Colonic mucosa (tissue), 4 donors: ENCODE measurements around the gene TMCC2. TPM values are rescaled to one million over a fixed set of nuclear protein-coding genes. Genes with fewer than 3 reads are reported as not detected.

Source experiments
- DNase-seq: peaks from one replicate; pipeline ENCODE4 v3.0.0-alpha.2; 2020
- H3K27ac ChIP-seq: fragments of 200-600 bp; one replicate; pipeline ENCODE4 v1.8.0; 2021
- H3K27me3 ChIP-seq: fragments of 200-600 bp; one replicate; pipeline ENCODE4 v1.8.0; 2021
- H3K36me3 ChIP-seq: fragments of 200-600 bp; one replicate; pipeline ENCODE4 v1.8.0; 2021
- H3K4me1 ChIP-seq: fragments of 200-600 bp; one replicate; pipeline ENCODE4 v1.8.0; 2021; ENCODE audit warnings: mild to moderate bottlenecking
- H3K4me3 ChIP-seq: fragments of 200-600 bp; one replicate; pipeline ENCODE4 v1.8.0; 2021
- H3K9ac ChIP-seq, 2 donors: one replicate each; pipeline ENCODE4 v1.7.0; 2013; ENCODE audit warnings: control low read depth in 2 of 2, low read depth in 2 of 2, low read length in 2 of 2
- H3K9me3 ChIP-seq: fragments of 200-600 bp; one replicate; pipeline ENCODE4 v1.8.0; 2021
- CTCF ChIP-seq: fragments of 200-600 bp; IDR thresholded peaks from one replicate; pipeline ENCODE4 v1.8.0; 2022; ENCODE audit warnings: antibody characterized with exemption, mild to moderate bottlenecking
- intact Hi-C: fragments of 100-400 bp; cut with DNase I; formaldehyde crosslinking; loops from one replicate; pipeline ENCODE4 v1.14.1; 2022
- total RNA-seq, 2 donors: library from RNA; stranded (reverse); fragmentation: NEBNext Ultra II Directional in 1 of 2; extraction: Animal tissue kit (Norgen Biotek cat#: 25700) in 1 of 2; gene quantifications; one replicate each; pipeline ENCODE4 v1.2.1, GENCODE V29; 2021
- donor health status: healthy.
- donor health status: DM: no; HTN: no; CAD: no.
- donor health status: DM: no; HTN: no; CAD: no.

Gene TMCC2
- total RNA-seq, 2 donors from 2014 or later = 0.25 to 0.88 TPM

GRCh38 chr1:205246351-205247119 is 18.8 kb downstream of the TMCC2 start:
- no peak for DNase-seq
- H3K27ac ChIP-seq = no peak overlapping the region
- no peak for TF ChIP-seq CTCF
- no peak overlapping the region for H3K9ac ChIP-seq
- no peaks in the 10 kb centered on the region for H3K36me3 ChIP-seq
- no peaks in the 10 kb centered on the region for H3K27me3 ChIP-seq
- intact Hi-C loops = no loop called here
- no peaks in the 10 kb centered on the region for H3K4me1 ChIP-seq
- H3K9me3 ChIP-seq = no peaks in the 10 kb centered on the region
- no peak overlapping the region for H3K4me3 ChIP-seq

- no peak for DNase-seq
- H3K27ac ChIP-seq = no peak overlapping the region
These were observed 19.6 kb downstream of the TMCC2 start for GRCh38 chr1:205247130-205247921.

GRCh38 chr1:205248793-205249601 is 21.3 kb downstream of the TMCC2 start:
- DNase-seq = peak; percentile 72
- no peaks in the 10 kb centered on the region for H3K9me3 ChIP-seq
- no peak overlapping the region for H3K4me3 ChIP-seq
- H3K36me3 ChIP-seq = no peaks in the 10 kb centered on the region
- no peaks in the 10 kb centered on the region for H3K27me3 ChIP-seq
- no peak overlapping the region for H3K27ac ChIP-seq
- peak overlapping the region in 1 of 2 donors; percentile 44 for H3K9ac ChIP-seq
- intact Hi-C loops = no loop called here
- H3K4me1 ChIP-seq = no peaks in the 10 kb centered on the region
- TF ChIP-seq CTCF = no peak

More at GRCh38 chr1:205247130-205247921, 19.6 kb downstream of the TMCC2 start:
- H3K9me3 ChIP-seq = no peaks in the 10 kb centered on the region
- no peaks in the 10 kb centered on the region for H3K36me3 ChIP-seq
- H3K27me3 ChIP-seq = no peaks in the 10 kb centered on the region
- H3K9ac ChIP-seq = no peak overlapping the region
- no peak for TF ChIP-seq CTCF
- H3K4me3 ChIP-seq = no peak overlapping the region
- intact Hi-C loops = no loop called here
- H3K4me1 ChIP-seq = no peaks in the 10 kb centered on the region

- Histone ChIP-seq H3K36me3 (no peaks in the 10 kb centered on the region), H3K4me3 (no peak overlapping the region), H3K27me3 (no peaks in the 10 kb centered on the region), H3K27ac (no peak overlapping the region), H3K9me3 (no peaks in the 10 kb centered on the region), H3K4me1 (no peaks in the 10 kb centered on the region), H3K9ac (peak overlapping the region in 1 of 2 donors; percentile 44)
- intact Hi-C loops = loop anchor here (5.0 to 10.0 kb wide), 2 partner anchors 105 to 262 kb away; no protein-coding TSS in a partner anchor
- no peak for TF ChIP-seq CTCF
- no peak for DNase-seq
These were observed 21.9 kb downstream of the TMCC2 start for GRCh38 chr1:205249651-205250050.

GRCh38 chr1:205250699-205251098 is 23.0 kb downstream of the TMCC2 start:
- no peak for TF ChIP-seq CTCF
- H3K9me3 ChIP-seq = no peaks in the 10 kb centered on the region
- no peak for DNase-seq
- no peak overlapping the region for H3K4me3 ChIP-seq
- no peak overlapping the region for H3K9ac ChIP-seq
- H3K4me1 ChIP-seq = no peaks in the 10 kb centered on the region
- no peaks in the 10 kb centered on the region for H3K27me3 ChIP-seq
- H3K27ac ChIP-seq = no peak overlapping the region
- H3K36me3 ChIP-seq = no peaks in the 10 kb centered on the region
- intact Hi-C loops = loop anchor here (5.0 to 10.0 kb wide), 2 partner anchors 106 to 263 kb away; no protein-coding TSS in a partner anchor
